DMS79 treated with DMSO at 0.1 percent for 48 hours (cell line): ENCODE results near the gene GPRC6A.
"Not testable (repeated sequence)": the region's sequence is repeated elsewhere in the genome, so short reads cannot be mapped to it uniquely, and the experiment has no call there.

Experiments
- DNase-seq: peaks from one replicate; lab custom pipeline; 2025; lab: John Stamatoyannopoulos, UW

Gene GPRC6A, protein sequence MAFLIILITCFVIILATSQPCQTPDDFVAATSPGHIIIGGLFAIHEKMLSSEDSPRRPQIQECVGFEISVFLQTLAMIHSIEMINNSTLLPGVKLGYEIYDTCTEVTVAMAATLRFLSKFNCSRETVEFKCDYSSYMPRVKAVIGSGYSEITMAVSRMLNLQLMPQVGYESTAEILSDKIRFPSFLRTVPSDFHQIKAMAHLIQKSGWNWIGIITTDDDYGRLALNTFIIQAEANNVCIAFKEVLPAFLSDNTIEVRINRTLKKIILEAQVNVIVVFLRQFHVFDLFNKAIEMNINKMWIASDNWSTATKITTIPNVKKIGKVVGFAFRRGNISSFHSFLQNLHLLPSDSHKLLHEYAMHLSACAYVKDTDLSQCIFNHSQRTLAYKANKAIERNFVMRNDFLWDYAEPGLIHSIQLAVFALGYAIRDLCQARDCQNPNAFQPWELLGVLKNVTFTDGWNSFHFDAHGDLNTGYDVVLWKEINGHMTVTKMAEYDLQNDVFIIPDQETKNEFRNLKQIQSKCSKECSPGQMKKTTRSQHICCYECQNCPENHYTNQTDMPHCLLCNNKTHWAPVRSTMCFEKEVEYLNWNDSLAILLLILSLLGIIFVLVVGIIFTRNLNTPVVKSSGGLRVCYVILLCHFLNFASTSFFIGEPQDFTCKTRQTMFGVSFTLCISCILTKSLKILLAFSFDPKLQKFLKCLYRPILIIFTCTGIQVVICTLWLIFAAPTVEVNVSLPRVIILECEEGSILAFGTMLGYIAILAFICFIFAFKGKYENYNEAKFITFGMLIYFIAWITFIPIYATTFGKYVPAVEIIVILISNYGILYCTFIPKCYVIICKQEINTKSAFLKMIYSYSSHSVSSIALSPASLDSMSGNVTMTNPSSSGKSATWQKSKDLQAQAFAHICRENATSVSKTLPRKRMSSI

DNA sequence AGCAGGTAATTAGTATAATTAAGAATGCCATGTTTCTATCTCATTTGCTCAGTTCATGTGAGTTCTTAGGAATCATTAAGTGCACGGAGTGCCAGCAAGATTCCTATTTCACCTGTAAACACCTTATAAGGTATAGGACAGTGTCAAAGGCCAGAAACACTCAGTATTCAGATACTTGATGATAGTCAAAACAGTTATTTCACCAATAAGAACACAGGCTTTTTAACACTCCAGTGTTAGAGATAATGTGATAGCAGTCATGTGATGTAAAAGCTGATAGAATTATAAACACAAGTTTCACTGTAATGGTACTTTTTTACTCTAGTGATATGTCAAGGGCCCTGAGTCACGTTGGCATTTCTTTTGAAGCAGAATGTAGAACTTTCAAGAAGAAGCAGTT is at the start of gene GPRC6A:
Gene GPRC6A (minus strand): TSS at position 101 of the 400 bp plus-strand sequence. CDS start 70 bp downstream, at position 31.
- DNase-seq: no peak

- DNase-seq: no peak
These were observed 48.9 kb upstream of the GPRC6A start for GRCh38 chr6:116877743-116878142.

GRCh38 chr6:116876635-116877611 is 48.0 kb upstream of the GPRC6A start, which contains the start of gene RFX6:
RFX6 (plus strand) TSS chr6:116877242; CDS start chr6:116877276, 34 bp downstream.
- DNase-seq: no peak

GRCh38 chr6:116876107-116876506 is 47.2 kb upstream of the GPRC6A start:
- DNase-seq: no peak

GRCh38 chr6:116872771-116873170 is 43.9 kb upstream of the GPRC6A start:
- no peak for DNase-seq

DNA sequence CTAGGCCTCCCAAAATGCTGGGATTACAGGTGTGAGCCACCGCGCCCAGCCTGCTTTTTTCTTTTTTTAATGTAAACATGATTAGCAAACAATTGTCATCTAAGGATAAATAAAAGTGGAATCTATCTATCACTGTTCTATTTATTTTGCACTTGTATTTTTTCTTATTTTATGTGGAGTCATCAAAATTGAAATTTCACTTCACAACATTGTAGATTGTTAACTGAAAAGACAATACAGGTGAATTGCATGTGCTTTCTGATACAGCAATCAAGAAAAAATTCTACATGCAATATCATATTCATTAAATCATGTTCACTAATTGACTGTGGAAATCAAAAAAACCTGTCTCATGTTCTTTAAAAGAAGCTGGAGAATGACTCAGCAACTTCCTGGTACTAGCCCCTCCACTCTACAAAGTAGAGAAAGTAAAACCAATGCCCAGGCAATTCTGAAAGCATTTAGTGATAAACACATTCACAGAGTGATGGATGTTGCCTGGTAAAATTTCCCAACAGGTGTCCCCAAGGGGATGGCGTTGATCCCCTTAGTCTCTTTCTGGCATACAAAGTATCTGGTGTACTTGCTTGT is 37.5 kb upstream of the GPRC6A start:
- no peak for DNase-seq

GRCh38 chr6:116859264-116859663 is 30.4 kb upstream of the GPRC6A start:
- no peak for DNase-seq

GRCh38 chr6:116858060-116858459 is 29.2 kb upstream of the GPRC6A start:
- DNase-seq: no peak

- DNase-seq: peak; percentile 22
These were observed 18.3 kb upstream of the GPRC6A start for GRCh38 chr6:116847227-116847626.

DNA sequence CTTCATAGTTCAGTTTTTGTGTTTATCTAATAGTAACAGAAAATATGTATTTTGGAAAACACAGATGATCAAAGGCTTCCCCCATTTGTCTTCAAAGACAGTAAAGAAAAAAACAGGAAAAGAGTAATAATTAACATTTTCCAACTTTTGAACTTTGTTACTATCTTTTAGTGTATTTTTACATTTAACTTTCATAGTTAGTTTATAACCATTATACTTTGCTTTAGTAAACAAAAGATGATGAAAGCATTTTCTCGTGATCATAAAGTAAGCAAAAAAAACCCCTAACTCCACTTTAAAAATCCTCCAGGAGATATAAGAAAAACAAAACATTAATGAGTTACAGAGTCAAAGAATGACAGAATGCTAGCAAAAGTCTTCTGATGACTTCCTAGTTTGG is 13.6 kb upstream of the GPRC6A start:
- no peak for DNase-seq

- no peak for DNase-seq
These were observed 11.2 kb upstream of the GPRC6A start for GRCh38 chr6:116840091-116840490.

GRCh38 chr6:116836606-116837342 is 7.9 kb upstream of the GPRC6A start:
- no peak for DNase-seq

DNA sequence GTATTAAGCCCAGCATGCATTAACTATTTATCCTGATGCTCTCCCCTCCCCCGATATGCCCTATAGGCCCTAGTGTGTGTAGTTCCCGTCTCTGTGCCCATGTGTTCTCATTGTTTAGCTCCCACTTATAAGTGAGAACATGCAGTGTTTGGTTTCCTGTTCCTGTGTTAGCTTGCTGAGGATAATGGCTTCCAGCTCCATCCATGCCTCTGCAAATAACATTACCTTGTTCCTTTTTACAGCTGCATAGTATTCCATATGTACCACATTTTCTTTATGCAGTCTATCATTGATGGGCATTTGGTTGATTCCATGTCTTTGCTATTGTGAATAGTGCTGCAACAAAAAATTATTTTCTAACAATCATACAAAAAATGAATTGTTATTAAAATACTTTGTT is 5.6 kb upstream of the GPRC6A start:
- DNase-seq: not testable (repeated sequence)

- no peak for DNase-seq
These were observed 1.2 kb downstream of the GPRC6A start for GRCh38 chr6:116827561-116828240.

DNA sequence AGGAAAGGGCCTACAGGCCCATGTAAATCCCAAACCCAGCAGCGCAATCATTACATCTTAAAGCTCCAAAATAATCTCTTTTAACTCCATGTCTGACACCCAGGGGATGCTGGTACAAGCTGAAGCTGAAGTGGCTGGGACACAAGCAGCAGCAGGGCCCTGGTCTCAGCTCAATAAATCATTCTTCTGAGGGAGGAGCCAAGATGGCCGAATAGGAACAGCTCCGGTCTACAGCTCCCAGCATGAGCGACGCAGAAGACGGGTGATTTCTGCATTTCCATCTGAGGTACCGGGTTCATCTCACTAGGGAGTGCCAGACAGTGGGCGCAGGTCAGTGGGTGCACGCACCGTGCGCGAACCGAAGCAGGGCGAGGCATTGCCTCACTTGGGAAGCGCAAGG is 12.5 kb downstream of the GPRC6A start:
- DNase-seq: not testable (repeated sequence)

DNA sequence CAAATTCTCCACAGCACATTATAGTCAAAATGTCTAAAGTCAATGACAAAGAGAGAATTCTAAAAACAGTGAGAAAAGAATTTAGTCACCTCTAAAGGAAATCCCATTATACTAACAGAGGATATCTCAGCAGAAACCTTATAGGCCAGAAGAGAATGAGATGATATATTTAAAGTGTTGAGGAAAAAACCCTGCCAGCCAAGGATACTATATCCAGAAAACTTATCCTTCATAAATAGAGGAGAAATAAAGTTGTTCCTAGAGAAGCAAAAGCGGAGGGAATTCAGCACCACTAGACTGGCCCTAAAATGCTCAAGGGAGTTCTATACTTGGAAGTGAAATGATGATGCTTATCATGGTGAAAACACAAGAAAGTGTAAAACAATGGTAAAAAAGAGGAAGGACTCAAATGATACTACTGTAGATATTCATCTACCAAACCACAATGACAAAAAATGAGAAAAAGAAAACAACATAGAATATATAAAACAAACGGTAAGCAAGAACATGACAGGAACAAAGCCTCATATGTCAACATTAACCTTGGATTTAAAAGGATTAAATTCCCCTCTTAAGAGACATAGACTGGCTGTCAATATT is 16.7 kb downstream of the GPRC6A start:
- DNase-seq: no peak

DNA sequence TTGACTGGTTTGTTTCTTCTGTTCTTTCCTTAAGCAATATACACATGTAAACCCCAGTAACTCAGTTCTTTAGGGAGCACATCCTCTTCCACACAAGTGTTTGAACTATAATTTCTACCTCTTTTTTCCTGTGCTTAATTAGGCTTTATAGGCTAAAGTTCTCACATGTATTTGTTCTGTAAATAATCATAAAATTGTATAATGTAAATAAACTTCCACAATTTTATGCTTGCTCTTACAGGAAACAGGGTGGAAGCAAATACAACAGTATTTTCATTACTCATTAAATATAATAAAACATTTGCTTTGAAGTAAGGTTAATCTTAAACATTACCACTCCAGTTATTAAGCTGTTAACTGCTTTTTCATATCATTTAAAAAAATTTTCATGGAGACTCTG is 26.9 kb downstream of the GPRC6A start:
- no peak for DNase-seq

- no peak for DNase-seq
These were observed 28.9 kb downstream of the GPRC6A start for GRCh38 chr6:116799945-116800344.

GRCh38 chr6:116797585-116797984 is 31.3 kb downstream of the GPRC6A start:
- DNase-seq: no peak
